Testis (tissue), 3 donors: ENCODE results near the gene IGFL1. TPM values are rescaled to one million over a fixed set of nuclear protein-coding genes. Genes with fewer than 3 reads are reported as not detected.
"Not testable (repeated sequence)": the region's sequence is repeated elsewhere in the genome, so short reads cannot be mapped to it uniquely, and the experiment has no call there.

Source experiments
- DNase-seq: peaks from one replicate; pipeline ENCODE4 v3.0.0-alpha.2; 2019
- H3K27ac ChIP-seq, 2 donors: fragments of 200-600 bp; sonication (generic); one replicate each; pipeline ENCODE4 v1.5.1; 2019
- H3K27me3 ChIP-seq: fragments of 200-600 bp; sonication (generic); one replicate; pipeline ENCODE4 v1.5.1; 2019
- H3K36me3 ChIP-seq: fragments of 200-600 bp; sonication (generic); one replicate; pipeline ENCODE4 v1.5.1; 2017; ENCODE audit warnings: low read depth; ENCODE audit errors: missing control alignments
- H3K4me1 ChIP-seq: fragments of 200-600 bp; sonication (generic); one replicate; pipeline ENCODE4 v1.5.1; 2019
- H3K4me3 ChIP-seq, 2 donors: fragments of 200-600 bp; sonication (generic); one replicate each; pipeline ENCODE4 v1.5.1; 2017 to 2019
- H3K9me3 ChIP-seq: fragments of 200-600 bp; sonication (generic); one replicate; pipeline ENCODE4 v1.5.1; 2017
- CTCF ChIP-seq, 3 experiments: fragments of 450-650 bp in 2 of 3; fragments of 200-600 bp in 1 of 3; sonication (generic) in 1 of 3; IDR thresholded peaks; one replicate each; pipeline ENCODE4 v1.5.1; 2016 to 2019; ENCODE audit warnings: antibody characterized with exemption in 3 of 3, mild to moderate bottlenecking in 2 of 3, moderate library complexity in 1 of 3
- POLR2A ChIP-seq: fragments of 450-650 bp; IDR thresholded peaks from one replicate; pipeline ENCODE4 v1.6.1; 2017; ENCODE audit warnings: antibody characterized with exemption, mild to moderate bottlenecking, moderate library complexity
- WGBS, 2 donors: methylation state at CpG; one replicate each; pipeline ENCODE4 v1.1.5; 2018; 5-methylcytosine and 5-hydroxymethylcytosine counted together
- intact Hi-C: fragments of 100-400 bp; cut with DNase I; formaldehyde crosslinking; loops from one replicate; pipeline ENCODE4 v1.15.1; 2023; ENCODE audit warnings: low total_unique reads
- polyA plus RNA-seq: library from polyadenylated mRNA; stranded (reverse); fragments of 350-450 nt; fragmentation: Illumina TruSeq; extraction: RNeasy Lipid Tissue Mini Kit (QIAGEN cat#74804); gene quantifications from one replicate; pipeline ENCODE4 v1.2.3, GENCODE V29; 2014; ENCODE audit warnings: low read depth, low replicate concordance; ENCODE audit not compliant: insufficient read depth
- total RNA-seq, 2 donors: library from RNA; depleted of rRNA; stranded (reverse); fragments of >200 nt; gene quantifications; one replicate each; pipeline ENCODE4 v1.2.3, GENCODE V29; 2016

IGFL1 gene
- total and polyA plus RNA-seq, 3 donors from 2014 or later, result 3.2 TPM; not detected in 2

- H3K27me3 ChIP-seq, result no peaks in the 10 kb centered on the region
- no peaks in the 10 kb centered on the region for H3K9me3 ChIP-seq
Measured at GRCh38 chr19:46265217-46265828, 35.8 kb downstream of the IGFL1 start.

DNA sequence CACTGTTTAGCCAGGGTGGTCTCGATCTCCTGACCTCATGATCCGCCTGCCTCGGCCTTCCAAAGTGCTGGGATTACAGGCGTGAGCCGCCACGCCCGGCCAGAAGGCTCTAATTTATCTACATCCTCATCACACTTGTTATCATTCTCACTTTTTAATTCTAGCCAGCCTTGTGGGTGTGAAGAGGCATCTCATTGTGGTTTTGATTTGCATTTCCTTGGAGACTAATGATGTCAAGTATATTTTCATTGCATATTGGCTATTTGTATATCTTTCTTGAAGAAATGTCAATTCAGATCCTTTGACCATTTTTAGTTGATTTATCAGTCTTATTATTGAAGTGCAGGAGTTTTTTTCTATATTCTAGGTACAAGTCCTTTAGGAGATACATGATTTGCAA lies 39.6 kb downstream of the IGFL1 start:
- intact Hi-C loops, result loop anchor here (10.0 kb wide), 1 partner anchor 244 kb away; the partner anchor contains the start of gene PGLYRP1
- no peak overlapping the region for H3K4me3 ChIP-seq
- H3K27ac ChIP-seq, result no peak overlapping the region
- TF ChIP-seq POLR2A (no peak), CTCF (IDR thresholded peaks at IDR 0.05) (no peak)
- H3K4me1 ChIP-seq, result no peaks in the 10 kb centered on the region
- DNase-seq, result no peak
- WGBS, 2 donors, result 86 to 88% methylated on average over 7 of the region's 7 CpGs
- no peaks in the 10 kb centered on the region for H3K36me3 ChIP-seq
- H3K27me3 ChIP-seq, result no peaks in the 10 kb centered on the region
- H3K9me3 ChIP-seq, result no peaks in the 10 kb centered on the region

More at GRCh38 chr19:46265217-46265828, 35.8 kb downstream of the IGFL1 start:
- no peak for TF ChIP-seq POLR2A
- peak; percentile 74 to 93 (median 89) for TF ChIP-seq CTCF (IDR thresholded peaks at IDR 0.05)
- peak; percentile 82 for DNase-seq
- intact Hi-C loops, result loop anchor here (10.0 kb wide), 1 partner anchor 241 kb away; the partner anchor contains the start of gene PGLYRP1
- no peaks in the 10 kb centered on the region for H3K4me1 ChIP-seq
- 28 to 36% methylated on average over 10 of the region's 10 CpGs for WGBS, 2 donors
- no peaks in the 10 kb centered on the region for H3K36me3 ChIP-seq
- no peak overlapping the region for H3K27ac ChIP-seq
- H3K4me3 ChIP-seq, result no peak overlapping the region

GRCh38 chr19:46270521-46271256 lies 41.1 kb downstream of the IGFL1 start:
- no peak for DNase-seq
- H3K27ac ChIP-seq, result no peak overlapping the region
- TF ChIP-seq CTCF (IDR thresholded peaks at IDR 0.05), result no peak
- no peak for TF ChIP-seq POLR2A
- no peaks in the 10 kb centered on the region for H3K4me1 ChIP-seq
- no peaks in the 10 kb centered on the region for H3K9me3 ChIP-seq
- intact Hi-C loops, result no loop called here
- H3K4me3 ChIP-seq, result no peak overlapping the region
- no peaks in the 10 kb centered on the region for H3K27me3 ChIP-seq
- 59 to 70% methylated on average over 17 of the region's 17 CpGs for WGBS, 2 donors
- no peaks in the 10 kb centered on the region for H3K36me3 ChIP-seq

- TF ChIP-seq POLR2A (no peak), CTCF (IDR thresholded peaks at IDR 0.05) (no peak)
- Histone ChIP-seq H3K9me3 (no peaks in the 10 kb centered on the region), H3K4me1 (no peaks in the 10 kb centered on the region), H3K27me3 (no peaks in the 10 kb centered on the region), H3K4me3 (no peak overlapping the region), H3K27ac (no peak overlapping the region), H3K36me3 (no peaks in the 10 kb centered on the region)
- DNase-seq, result no peak
- intact Hi-C loops, result no loop called here
- WGBS, 2 donors, result 59 to 77% methylated on average over 8 of the region's 8 CpGs
Measured at GRCh38 chr19:46271481-46272197, 42.1 kb downstream of the IGFL1 start.

DNA sequence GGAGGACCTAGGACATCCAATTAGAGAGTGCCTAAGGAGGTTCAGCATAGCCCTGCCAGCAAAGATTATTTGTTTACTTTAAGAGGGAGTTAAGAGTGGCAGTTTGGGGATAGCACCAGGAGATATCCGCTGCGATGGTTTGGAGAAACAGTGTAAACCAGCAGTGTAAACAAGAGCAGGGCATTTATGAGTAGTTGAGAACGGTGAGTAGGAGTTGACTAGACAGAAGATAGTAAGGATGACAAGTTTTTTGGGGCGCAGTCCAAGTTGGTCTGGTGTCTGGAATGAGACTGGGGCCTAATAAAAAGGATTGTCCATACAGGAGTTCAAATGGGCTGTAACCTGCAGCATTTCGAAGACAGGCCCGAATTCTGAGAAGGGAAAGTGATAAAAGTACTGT lies 44.4 kb downstream of the IGFL1 start:
- H3K36me3 ChIP-seq, H3K9me3 ChIP-seq, intact Hi-C loops, H3K27ac ChIP-seq, H3K27me3 ChIP-seq, H3K4me1 ChIP-seq, H3K4me3 ChIP-seq, DNase-seq: not testable (repeated sequence)
- 81 to 90% methylated on average over 6 of the region's 6 CpGs for WGBS, 2 donors
